NCI-H2107 treated with DMSO at 0.1 percent for 48 hours (cell line): ENCODE results near the gene SNHG17.
"Not testable (repeated sequence)": the region's sequence is repeated elsewhere in the genome, so short reads cannot be mapped to it uniquely, and the experiment has no call there.

Experiments used
- DNase-seq: peaks from one replicate; lab custom pipeline; 2025; ENCODE audit not compliant: unreplicated experiment; lab: John Stamatoyannopoulos, UW

Gene SNHG17

GRCh38 chr20:38434770-38435554 lies at the start of gene SNHG17:
TSS of gene SNHG17 (minus strand) at chr20:38435328.
- DNase-seq = peak; percentile 23

GRCh38 chr20:38479596-38479995 lies 44.5 kb upstream of the SNHG17 start:
- no peak for DNase-seq

- DNase-seq = no peak
These were observed 42.6 kb upstream of the SNHG17 start for GRCh38 chr20:38477747-38478146.

GRCh38 chr20:38473367-38473795 lies 38.3 kb upstream of the SNHG17 start:
- no peak for DNase-seq

GRCh38 chr20:38472513-38473366 lies 37.6 kb upstream of the SNHG17 start, which contains the start of gene RALGAPB:
TSS of gene RALGAPB (plus strand) at chr20:38472843. CDS start at chr20:38488433, 15,590 bp downstream.
- DNase-seq = peak; percentile 85

GRCh38 chr20:38471987-38472512 lies 36.9 kb upstream of the SNHG17 start:
- no peak for DNase-seq

GRCh38 chr20:38471245-38471644 lies 36.1 kb upstream of the SNHG17 start:
- no peak for DNase-seq

GRCh38 chr20:38466983-38467382 lies 31.9 kb upstream of the SNHG17 start:
- no peak for DNase-seq

GRCh38 chr20:38466171-38466570 lies 31.0 kb upstream of the SNHG17 start:
- DNase-seq = no peak

- DNase-seq = not testable (repeated sequence)
These were observed 26.4 kb upstream of the SNHG17 start for GRCh38 chr20:38461569-38461968.

GRCh38 chr20:38461167-38461566 lies 26.0 kb upstream of the SNHG17 start:
- DNase-seq = not testable (repeated sequence)

- not testable (repeated sequence) for DNase-seq
These were observed 25.5 kb upstream of the SNHG17 start for GRCh38 chr20:38460631-38461030.

- peak; percentile 19 for DNase-seq
These were observed 25.0 kb upstream of the SNHG17 start for GRCh38 chr20:38460040-38460623.

GRCh38 chr20:38458314-38458713 lies 23.2 kb upstream of the SNHG17 start:
- DNase-seq = no peak

- no peak for DNase-seq
These were observed 19.7 kb upstream of the SNHG17 start for GRCh38 chr20:38454556-38455473.

- DNase-seq = no peak
These were observed 18.8 kb upstream of the SNHG17 start for GRCh38 chr20:38453941-38454340.

GRCh38 chr20:38452880-38453624 lies 17.9 kb upstream of the SNHG17 start:
- DNase-seq = no peak

- DNase-seq = no peak
These were observed 15.4 kb upstream of the SNHG17 start for GRCh38 chr20:38450412-38450975.

GRCh38 chr20:38449046-38449445 lies 13.9 kb upstream of the SNHG17 start:
- no peak for DNase-seq
